AG04450 (cell line): ENCODE data around the gene FAM210A. TPM values are rescaled to one million over a fixed set of nuclear protein-coding genes. Genes with fewer than 3 reads are reported as not detected.

ENCODE experiments used
- CTCF ChIA-PET: fragments of 300-600, 350-600 bp; formaldehyde crosslinking; extraction: SDS; loops from one replicate; lab custom pipeline; 2022; ENCODE audit warnings: antibody characterized with exemption, inconsistent platforms; lab: Charles Lee
- POLR2A ChIA-PET: fragments of 350-600 bp; formaldehyde crosslinking; extraction: SDS; loops from one replicate; lab custom pipeline; 2021; ENCODE audit warnings: antibody characterized with exemption, inconsistent platforms; lab: Yijun Ruan, JAX
- DNase-seq: peaks from one replicate; pipeline ENCODE4 v3.0.0-alpha.2; 2011; ENCODE audit warnings: low read depth, low spot score
- H3K27ac ChIP-seq: one replicate; pipeline ENCODE4 v1.5.1; 2012; ENCODE audit warnings: low read depth, low read length, control low read depth
- H3K27me3 ChIP-seq: one replicate; pipeline ENCODE4 v1.6.0; 2012; ENCODE audit warnings: low read length; ENCODE audit not compliant: control insufficient read depth, insufficient read depth
- H3K4me3 ChIP-seq: 2 replicates; pipeline ENCODE4 v1.5.1; 2011; ENCODE audit warnings: mild to moderate bottlenecking, low read depth, low read length, control low read depth
- H3K9me3 ChIP-seq: 2 replicates; pipeline ENCODE4 v1.5.1; 2012; ENCODE audit warnings: low read length; ENCODE audit not compliant: control insufficient read depth, insufficient read depth
- CTCF ChIP-seq: IDR thresholded peaks from 2 replicates; pipeline ENCODE4 v1.5.1; 2011; ENCODE audit warnings: low read depth, low read length, control low read depth, inconsistent platforms
- polyA plus RNA-seq: library from polyadenylated mRNA; depleted of rRNA; stranded (reverse); fragments of >200 nt; gene quantifications from 2 replicates; pipeline ENCODE4 v1.2.3, GENCODE V29; 2011

The FAM210A gene
- polyA plus RNA-seq, 1 experiment: 12.9 TPM

GRCh38 chr18:13633700-13634099, 92.7 kb downstream of the FAM210A start:
- Histone ChIP-seq H3K27ac (no peak overlapping the region), H3K9me3 (peaks cover 6% of the 10 kb centered on the region; the same call in 1 of the 2 replicates), H3K4me3 (no peak overlapping the region), H3K27me3 (peaks cover 8% of the 10 kb centered on the region)
- ChIA-PET POLR2A (no interaction called here), CTCF (no interaction called here)
- DNase-seq: no peak
- TF ChIP-seq CTCF: no peak

- ChIA-PET CTCF (interaction anchor here (0.6 kb wide), 1 partner anchor 508 kb away, joined by 3 read pairs; no protein-coding TSS in a partner anchor), POLR2A (no interaction called here)
- H3K9me3 ChIP-seq: peaks cover 6% of the 10 kb centered on the region; the same call in 1 of the 2 replicates
- DNase-seq: no peak
- TF ChIP-seq CTCF: no peak
- no peak overlapping the region for H3K27ac ChIP-seq
- no peak overlapping the region for H3K4me3 ChIP-seq
- H3K27me3 ChIP-seq: peaks cover 10% of the 10 kb centered on the region
Observed at GRCh38 chr18:13630716-13631268, 95.6 kb downstream of the FAM210A start.

GRCh38 chr18:13629841-13630715, 96.3 kb downstream of the FAM210A start:
- no peak for DNase-seq
- TF ChIP-seq CTCF: peak; percentile 69
- no peak overlapping the region for H3K4me3 ChIP-seq
- H3K27ac ChIP-seq: no peak overlapping the region
- H3K27me3 ChIP-seq: peaks cover 6% of the 10 kb centered on the region
- peaks cover 6% of the 10 kb centered on the region; the same call in 1 of the 2 replicates for H3K9me3 ChIP-seq
- ChIA-PET POLR2A (no interaction called here), CTCF (interaction anchor here (0.6 kb wide), 1 partner anchor 41 kb away, joined by 3 read pairs; no protein-coding TSS in a partner anchor)

- TF ChIP-seq CTCF: no peak
- CTCF ChIA-PET: no interaction called here
- no peak overlapping the region for H3K27ac ChIP-seq
Observed at GRCh38 chr18:13628211-13628610, 98.1 kb downstream of the FAM210A start.

GRCh38 chr18:13627639-13628038, 98.7 kb downstream of the FAM210A start:
- Histone ChIP-seq H3K27me3 (peaks cover 5% of the 10 kb centered on the region), H3K9me3 (no peaks in the 10 kb centered on the region), H3K4me3 (no peak overlapping the region), H3K27ac (no peak overlapping the region)
- POLR2A ChIA-PET: no interaction called here
- no peak for DNase-seq
- CTCF ChIA-PET: no interaction called here
- no peak for TF ChIP-seq CTCF

More at GRCh38 chr18:13628211-13628610, 98.1 kb downstream of the FAM210A start:
- peaks cover under 1% of the 10 kb centered on the region; the same call in 1 of the 2 replicates for H3K9me3 ChIP-seq
- H3K27me3 ChIP-seq: peaks cover 5% of the 10 kb centered on the region
- no peak for DNase-seq
- POLR2A ChIA-PET: no interaction called here
- no peak overlapping the region for H3K4me3 ChIP-seq
